ENCODE data around the gene TSPAN17. TPM values are rescaled to one million over a fixed set of nuclear protein-coding genes. Genes with fewer than 3 reads are reported as not detected.

Gene TSPAN17
- polyA plus RNA-seq, 3 donors: 22.2 to 27.7 (median 24.1) TPM

- 74% methylated on average over 10 of the region's 12 CpGs for WGBS (ENCODE audit: insufficient coverage)
- no peak overlapping the region for H3K4me2 ChIP-seq (replicated peaks; ENCODE audit: extremely low read depth, low read length, poor library complexity, severe bottlenecking)
- H3K27me3 ChIP-seq (ENCODE audit: control insufficient read depth in 2 of 2, insufficient read depth in 2 of 2, low read length in 2 of 2): peaks cover 10 to 42% of the 10 kb centered on the region in 2 donors
- H3K9me3 Mint-ChIP-seq: peaks cover 0 to 1% (median 0%) of the 10 kb centered on the region in 7 donors
- H3K27ac ChIP-seq (ENCODE audit: low read depth in 1 of 2, low read length in 2 of 2): no peak overlapping the region
- H4K20me1 ChIP-seq (ENCODE audit: insufficient read depth, low read length): no peaks in the 10 kb centered on the region
- no peaks in the 10 kb centered on the region for H3K79me2 ChIP-seq (ENCODE audit: insufficient read depth, low read length)
- no peaks in the 10 kb centered on the region for H3K36me3 Mint-ChIP-seq
- H3K4me1 ChIP-seq (ENCODE audit: control insufficient read depth in 1 of 2, insufficient read depth in 2 of 2, low read length in 2 of 2): no peaks in the 10 kb centered on the region
- peak overlapping the region in 1 of 7 donors; percentile 66 for H3K27ac Mint-ChIP-seq
- no peak for DNase-seq
- H3K9me3 ChIP-seq (replicated peaks in 1 of 2; ENCODE audit: control insufficient read depth in 1 of 2, insufficient read depth in 1 of 2, low read length in 2 of 2): peaks cover 0 to 4% of the 10 kb centered on the region in 2 donors
- no peak overlapping the region for H2AFZ ChIP-seq (ENCODE audit: insufficient read depth, low read depth, low read length, poor library complexity, severe bottlenecking)
- no peak for TF ChIP-seq CTCF (IDR thresholded peaks at IDR 0.05)
- H3K36me3 ChIP-seq (replicated peaks in 1 of 2; ENCODE audit: control insufficient read depth in 1 of 2, insufficient read depth in 2 of 2, low read length in 2 of 2): no peaks in the 10 kb centered on the region
- no peaks in the 10 kb centered on the region for H3K4me1 Mint-ChIP-seq
- no peak overlapping the region for H3K9ac ChIP-seq (ENCODE audit: insufficient read depth, low read length, poor library complexity, severe bottlenecking)
- intact Hi-C loops (cut with micrococcal nuclease): no loop called here
- no peak overlapping the region for H3K4me3 ChIP-seq (replicated peaks in 1 of 3; ENCODE audit: low read depth in 2 of 3, low read length in 3 of 3)
- peak overlapping the region in 1 of 2 donors; percentile 54 for H3K4me3 Mint-ChIP-seq
- peaks cover 54 to 65% (median 61%) of the 10 kb centered on the region in 3 donors for H3K27me3 Mint-ChIP-seq (ENCODE audit: low read depth in 3 of 3)
Measured at GRCh38 chr5:176677209-176677939, 30.1 kb downstream of the TSPAN17 start.

GRCh38 chr5:176678584-176678983 lies 31.3 kb downstream of the TSPAN17 start:
- Histone ChIP-seq H3K4me3 (replicated peaks in 1 of 3; ENCODE audit: low read depth in 2 of 3, low read length in 3 of 3) (no peak overlapping the region), H3K27ac (ENCODE audit: low read depth in 1 of 2, low read length in 2 of 2) (no peak overlapping the region), H3K4me1 (ENCODE audit: control insufficient read depth in 1 of 2, insufficient read depth in 2 of 2, low read length in 2 of 2) (no peaks in the 10 kb centered on the region), H3K27me3 (ENCODE audit: control insufficient read depth in 2 of 2, insufficient read depth in 2 of 2, low read length in 2 of 2) (peaks cover 13 to 53% of the 10 kb centered on the region in 2 donors), H3K9me3 (replicated peaks in 1 of 2; ENCODE audit: control insufficient read depth in 1 of 2, insufficient read depth in 1 of 2, low read length in 2 of 2) (peaks cover 0 to 4% of the 10 kb centered on the region in 2 donors), H3K9ac (ENCODE audit: insufficient read depth, low read length, poor library complexity, severe bottlenecking) (no peak overlapping the region), H4K20me1 (ENCODE audit: insufficient read depth, low read length) (no peaks in the 10 kb centered on the region), H2AFZ (ENCODE audit: insufficient read depth, low read depth, low read length, poor library complexity, severe bottlenecking) (no peak overlapping the region), H3K36me3 (replicated peaks in 1 of 2; ENCODE audit: control insufficient read depth in 1 of 2, insufficient read depth in 2 of 2, low read length in 2 of 2) (no peaks in the 10 kb centered on the region), H3K4me2 (replicated peaks; ENCODE audit: extremely low read depth, low read length, poor library complexity, severe bottlenecking) (no peak overlapping the region), H3K79me2 (ENCODE audit: insufficient read depth, low read length) (no peaks in the 10 kb centered on the region)
- peaks cover 0 to 2% (median 0%) of the 10 kb centered on the region in 7 donors for H3K9me3 Mint-ChIP-seq
- peaks cover 54 to 74% (median 67%) of the 10 kb centered on the region in 3 donors for H3K27me3 Mint-ChIP-seq (ENCODE audit: low read depth in 3 of 3)
- WGBS (ENCODE audit: insufficient coverage): 83% methylated on average over 5 of the region's 5 CpGs
- no peak for TF ChIP-seq CTCF (IDR thresholded peaks at IDR 0.05)
- H3K27ac Mint-ChIP-seq: no peak overlapping the region
- peak overlapping the region in 1 of 2 donors; percentile 50 for H3K4me3 Mint-ChIP-seq
- no peaks in the 10 kb centered on the region for H3K36me3 Mint-ChIP-seq
- intact Hi-C loops (cut with micrococcal nuclease): no loop called here
- DNase-seq: no peak
- no peaks in the 10 kb centered on the region for H3K4me1 Mint-ChIP-seq

All from CD14-positive monocyte (primary cell).